Liver (tissue), 3 donors: ENCODE results near the gene BRICD5.

Source experiments
- NR2F2 ChIP-seq: IDR thresholded peaks from 2 replicates; pipeline ENCODE4 v1.6.1; 2016; ENCODE audit warnings: antibody characterized with exemption
- TAF1 ChIP-seq: conservative IDR thresholded peaks from 2 replicates; pipeline ENCODE4 v1.6.1; 2016; ENCODE audit warnings: antibody characterized with exemption, mild to moderate bottlenecking
- TF ChIP-seq, protein P1 (sequence below): fragments of 150-350 bp; IDR thresholded peaks from 2 replicates; pipeline ENCODE4 v1.5.1; 2017; ENCODE audit warnings: improper control_type of control experiment, low read depth, low read length; ENCODE audit not compliant: missing input control
- TF ChIP-seq, protein P2 (sequence below): IDR thresholded peaks from 2 replicates; pipeline ENCODE4 v1.6.1; 2016; ENCODE audit warnings: antibody characterized with exemption, mild to moderate bottlenecking
- donor health status: healthy.
- donor health status: healthy.

DNA sequence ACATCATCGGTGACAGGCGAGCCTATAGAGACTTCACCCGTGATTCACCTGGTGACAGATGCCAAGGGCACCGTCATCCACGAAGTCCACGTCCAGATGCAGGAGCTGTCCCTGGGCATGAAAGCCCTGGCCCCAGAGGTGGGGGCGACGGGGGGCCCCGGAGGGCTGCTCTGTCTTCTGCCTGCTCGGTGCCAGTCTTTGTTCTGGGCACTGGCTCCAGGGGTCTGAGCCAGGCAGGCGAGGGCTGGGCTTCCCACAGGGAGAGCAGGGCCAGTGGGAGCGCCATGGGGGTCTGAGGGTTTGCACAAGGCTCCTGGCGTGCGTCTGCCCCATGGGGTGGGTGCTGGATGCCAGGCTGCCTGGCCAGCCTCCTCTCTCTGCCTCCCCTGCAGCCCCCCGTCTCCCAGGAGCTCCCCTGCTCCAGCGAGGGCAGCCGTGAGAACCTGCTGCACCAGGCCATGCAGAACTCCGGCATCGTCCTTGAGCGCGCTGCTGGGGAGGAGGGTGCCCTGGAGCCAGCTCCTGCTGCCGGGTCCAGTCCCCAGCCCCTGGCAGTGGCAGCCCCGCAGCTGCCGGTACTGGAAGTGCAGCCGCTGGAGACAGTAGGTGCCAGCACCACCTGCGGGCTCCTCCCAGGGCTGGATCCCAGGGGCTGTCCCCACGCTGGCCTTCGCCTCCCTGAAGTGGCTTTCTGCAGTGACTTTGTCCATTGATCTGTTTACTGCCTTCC lies 22.5 kb upstream of the BRICD5 start:
- TF ChIP-seq, protein P1, sequence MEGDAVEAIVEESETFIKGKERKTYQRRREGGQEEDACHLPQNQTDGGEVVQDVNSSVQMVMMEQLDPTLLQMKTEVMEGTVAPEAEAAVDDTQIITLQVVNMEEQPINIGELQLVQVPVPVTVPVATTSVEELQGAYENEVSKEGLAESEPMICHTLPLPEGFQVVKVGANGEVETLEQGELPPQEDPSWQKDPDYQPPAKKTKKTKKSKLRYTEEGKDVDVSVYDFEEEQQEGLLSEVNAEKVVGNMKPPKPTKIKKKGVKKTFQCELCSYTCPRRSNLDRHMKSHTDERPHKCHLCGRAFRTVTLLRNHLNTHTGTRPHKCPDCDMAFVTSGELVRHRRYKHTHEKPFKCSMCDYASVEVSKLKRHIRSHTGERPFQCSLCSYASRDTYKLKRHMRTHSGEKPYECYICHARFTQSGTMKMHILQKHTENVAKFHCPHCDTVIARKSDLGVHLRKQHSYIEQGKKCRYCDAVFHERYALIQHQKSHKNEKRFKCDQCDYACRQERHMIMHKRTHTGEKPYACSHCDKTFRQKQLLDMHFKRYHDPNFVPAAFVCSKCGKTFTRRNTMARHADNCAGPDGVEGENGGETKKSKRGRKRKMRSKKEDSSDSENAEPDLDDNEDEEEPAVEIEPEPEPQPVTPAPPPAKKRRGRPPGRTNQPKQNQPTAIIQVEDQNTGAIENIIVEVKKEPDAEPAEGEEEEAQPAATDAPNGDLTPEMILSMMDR: no peak
- TF ChIP-seq NR2F2 (no peak), TAF1 (no peak)
- TF ChIP-seq, protein P2, sequence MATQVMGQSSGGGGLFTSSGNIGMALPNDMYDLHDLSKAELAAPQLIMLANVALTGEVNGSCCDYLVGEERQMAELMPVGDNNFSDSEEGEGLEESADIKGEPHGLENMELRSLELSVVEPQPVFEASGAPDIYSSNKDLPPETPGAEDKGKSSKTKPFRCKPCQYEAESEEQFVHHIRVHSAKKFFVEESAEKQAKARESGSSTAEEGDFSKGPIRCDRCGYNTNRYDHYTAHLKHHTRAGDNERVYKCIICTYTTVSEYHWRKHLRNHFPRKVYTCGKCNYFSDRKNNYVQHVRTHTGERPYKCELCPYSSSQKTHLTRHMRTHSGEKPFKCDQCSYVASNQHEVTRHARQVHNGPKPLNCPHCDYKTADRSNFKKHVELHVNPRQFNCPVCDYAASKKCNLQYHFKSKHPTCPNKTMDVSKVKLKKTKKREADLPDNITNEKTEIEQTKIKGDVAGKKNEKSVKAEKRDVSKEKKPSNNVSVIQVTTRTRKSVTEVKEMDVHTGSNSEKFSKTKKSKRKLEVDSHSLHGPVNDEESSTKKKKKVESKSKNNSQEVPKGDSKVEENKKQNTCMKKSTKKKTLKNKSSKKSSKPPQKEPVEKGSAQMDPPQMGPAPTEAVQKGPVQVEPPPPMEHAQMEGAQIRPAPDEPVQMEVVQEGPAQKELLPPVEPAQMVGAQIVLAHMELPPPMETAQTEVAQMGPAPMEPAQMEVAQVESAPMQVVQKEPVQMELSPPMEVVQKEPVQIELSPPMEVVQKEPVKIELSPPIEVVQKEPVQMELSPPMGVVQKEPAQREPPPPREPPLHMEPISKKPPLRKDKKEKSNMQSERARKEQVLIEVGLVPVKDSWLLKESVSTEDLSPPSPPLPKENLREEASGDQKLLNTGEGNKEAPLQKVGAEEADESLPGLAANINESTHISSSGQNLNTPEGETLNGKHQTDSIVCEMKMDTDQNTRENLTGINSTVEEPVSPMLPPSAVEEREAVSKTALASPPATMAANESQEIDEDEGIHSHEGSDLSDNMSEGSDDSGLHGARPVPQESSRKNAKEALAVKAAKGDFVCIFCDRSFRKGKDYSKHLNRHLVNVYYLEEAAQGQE: no peak
